HG03575 (cell line): ENCODE measurements around the gene BTK.
A peak's percentile ranks its signal among the peaks of the same experiment; 100 is the strongest.
"Not testable (repeated sequence)": the region's sequence is repeated elsewhere in the genome, so short reads cannot be mapped to it uniquely, and the experiment has no call there.

Experiments used
- ATAC-seq: cut with Tn5 transposase; IDR thresholded peaks from one replicate; pipeline ENCODE4 v1.9.1; 2021; ENCODE audit not compliant: unreplicated experiment, insufficient number of reproducible peaks, low FRiP score; ENCODE audit errors: extremely low read depth

Gene BTK

GRCh38 chrX:101349193-101349562 lies 36.8 kb downstream of the BTK start:
- ATAC-seq, result no peak

DNA sequence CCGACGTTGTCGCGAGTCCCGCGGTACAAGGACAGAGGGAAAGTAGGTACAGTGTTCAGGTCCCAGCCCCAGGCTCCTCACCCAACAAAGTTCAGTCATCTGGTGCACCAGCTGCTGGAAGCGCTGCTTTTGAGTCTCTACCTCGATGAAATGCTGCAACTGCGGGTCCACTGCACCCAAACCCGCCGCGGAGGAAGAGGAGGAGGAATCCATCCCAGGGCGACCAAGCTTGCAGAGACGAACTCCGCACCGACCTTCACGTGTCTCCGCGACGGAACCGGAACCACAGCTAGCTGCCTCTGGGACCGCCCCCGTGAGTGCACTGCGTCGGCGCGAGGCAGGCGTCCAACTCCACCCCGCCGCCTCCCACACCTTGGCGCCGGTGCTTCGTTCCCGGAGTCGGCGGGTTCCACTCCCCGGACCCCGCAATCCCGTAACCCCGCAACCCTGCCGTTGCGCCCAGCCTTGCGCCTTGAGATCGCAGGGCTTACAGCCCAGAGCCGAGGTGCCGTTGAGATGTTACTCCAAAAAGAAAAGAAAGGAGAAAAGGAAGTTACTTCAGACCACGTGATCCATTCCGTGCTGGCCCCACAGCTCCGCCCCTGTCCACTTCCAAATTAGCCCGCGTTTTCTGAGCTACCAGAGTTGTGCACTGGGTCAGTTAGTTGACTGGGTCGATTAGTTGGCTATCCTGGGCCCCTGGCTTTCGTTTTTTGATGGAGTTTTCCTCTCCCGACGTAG lies 37.4 kb downstream of the BTK start, which contains the start of gene TIMM8A:
TIMM8A (minus strand) TSS at position 291 of the 741 bp plus-strand sequence; CDS start at position 213, 78 bp downstream.
- peak; percentile 72 for ATAC-seq

DNA sequence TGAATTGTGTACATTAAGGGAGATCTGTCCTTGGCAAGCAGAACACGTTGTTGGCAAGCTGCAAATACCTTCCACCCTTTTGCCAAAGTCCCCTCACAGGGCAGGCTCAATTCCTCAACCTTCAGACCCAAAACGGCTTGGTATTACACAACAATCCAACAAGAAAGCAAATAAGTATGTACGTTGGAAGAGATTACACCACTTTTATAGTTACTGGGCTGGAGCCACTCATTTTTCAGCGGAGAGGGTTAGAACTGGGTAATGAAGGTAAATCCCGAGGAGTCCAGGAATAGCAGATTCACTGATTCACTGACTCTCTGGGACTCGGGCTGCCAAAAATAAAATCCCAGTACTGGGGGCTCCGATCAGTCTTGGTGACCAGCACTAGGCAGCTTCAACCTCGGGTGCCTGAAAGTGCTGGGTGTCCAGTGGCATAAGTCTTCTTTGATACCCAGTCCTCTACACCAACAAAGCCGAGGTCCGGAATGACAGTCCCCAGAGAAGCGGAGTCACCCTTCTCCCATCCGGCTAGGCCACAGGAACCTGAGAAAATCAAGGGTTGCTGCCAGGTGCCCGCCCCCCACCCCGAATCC lies 38.0 kb downstream of the BTK start:
- ATAC-seq, result no peak

DNA sequence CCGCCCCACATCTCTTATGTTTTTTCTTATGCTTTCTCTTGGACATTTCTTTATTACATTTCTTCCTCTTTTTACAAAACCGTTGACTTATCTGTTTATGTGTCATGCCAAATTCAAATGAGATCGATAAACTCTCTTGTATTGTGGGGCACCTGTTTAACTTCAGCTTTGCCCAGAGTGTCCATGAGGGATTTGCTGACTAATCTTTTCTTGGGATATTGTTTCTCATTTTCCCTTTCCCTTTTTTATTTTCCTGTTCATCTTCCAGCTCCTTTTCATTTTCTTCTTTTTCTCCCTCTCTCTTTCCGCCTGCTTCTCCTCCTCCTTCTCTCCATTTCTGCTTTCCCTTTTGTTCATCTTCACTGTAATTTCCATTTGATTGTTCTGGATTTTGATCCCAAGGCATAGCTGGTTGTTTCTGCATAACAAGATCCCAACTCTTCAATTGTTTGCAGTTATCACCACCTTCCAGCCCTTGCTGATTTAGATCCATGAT lies 48.2 kb downstream of the BTK start:
- no peak for ATAC-seq

- not testable (repeated sequence) for ATAC-seq
Observed at GRCh38 chrX:101334310-101334709, 51.7 kb downstream of the BTK start.

DNA sequence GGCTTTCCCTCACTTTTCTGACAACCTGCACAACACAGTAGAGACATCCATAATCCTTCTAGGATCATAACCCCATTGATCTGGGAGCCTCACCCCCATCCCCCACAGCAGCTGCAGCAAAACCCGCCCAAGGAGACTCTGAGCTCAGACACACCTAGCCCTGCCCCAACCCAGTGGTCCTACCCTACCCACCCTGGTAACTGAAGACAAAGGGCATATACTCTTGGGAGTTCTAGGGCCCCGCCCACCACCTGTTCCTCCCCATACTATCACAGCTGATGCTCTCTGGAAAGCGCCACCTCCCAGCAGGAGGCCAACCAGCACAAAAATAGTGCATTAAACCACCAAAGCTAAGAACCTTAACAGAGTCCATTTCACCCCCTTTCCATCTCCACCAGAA lies 59.4 kb downstream of the BTK start:
- ATAC-seq, result not testable (repeated sequence)

DNA sequence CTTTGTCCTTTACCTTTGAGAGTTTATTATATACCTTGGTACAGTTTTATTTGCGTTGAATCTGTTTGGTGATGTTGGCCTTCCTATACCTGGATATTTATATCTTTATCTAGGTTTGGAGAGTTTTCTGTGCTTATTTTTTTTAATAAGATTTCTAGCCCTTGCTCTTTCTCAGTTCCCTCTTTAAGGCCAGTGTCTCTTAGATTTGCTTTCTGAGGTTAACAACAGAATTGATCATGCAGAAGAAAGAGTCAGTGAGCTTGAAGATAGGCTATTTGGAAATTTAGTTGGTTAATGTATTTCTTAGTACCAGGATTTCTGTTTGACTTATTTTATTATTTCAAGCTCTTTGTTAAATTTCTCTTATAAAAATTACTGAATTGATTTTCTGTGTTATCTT lies 82.2 kb downstream of the BTK start:
- no peak for ATAC-seq
